Effector CD8-positive, alpha-beta T cell (primary cell): ENCODE measurements around the gene HOGA1.
"Not testable (repeated sequence)": the region's sequence is repeated elsewhere in the genome, so short reads cannot be mapped to it uniquely, and the experiment has no call there.

Source experiments
- DNase-seq: peaks from one replicate; lab custom pipeline; 2025; lab: John Stamatoyannopoulos, UW

HOGA1 gene

GRCh38 chr10:97649405-97649750 lies 65.2 kb downstream of the HOGA1 start:
- DNase-seq, result not testable (repeated sequence)

GRCh38 chr10:97650726-97651125 lies 66.5 kb downstream of the HOGA1 start:
- no peak for DNase-seq

- no peak for DNase-seq
These were observed 67.6 kb downstream of the HOGA1 start for GRCh38 chr10:97651773-97652172.

GRCh38 chr10:97656777-97657176 lies 72.6 kb downstream of the HOGA1 start:
- DNase-seq, result no peak

- no peak for DNase-seq
These were observed 75.4 kb downstream of the HOGA1 start for GRCh38 chr10:97659589-97659988.
